ACC112 (cell line): ENCODE data around the gene AKR7A3.

Experiments used
- H2AFZ ChIP-seq: fragments of 200-600 bp; sonication (generic); one replicate; pipeline ENCODE4 v1.6.0; 2017; ENCODE audit warnings: antibody characterized with exemption, low read length; ENCODE audit not compliant: unreplicated experiment
- H3K27ac ChIP-seq: fragments of 200-600 bp; sonication (generic); 2 replicates; pipeline ENCODE4 v1.5.1; 2014; ENCODE audit warnings: low read depth, mild to moderate bottlenecking, antibody characterized with exemption, low read length, moderate library complexity
- H3K27me3 ChIP-seq: fragments of 200-600 bp; sonication (generic); 2 replicates; pipeline ENCODE4 v1.6.1; 2014; ENCODE audit warnings: mild to moderate bottlenecking, antibody characterized with exemption, low read length, moderate library complexity, mixed read lengths; ENCODE audit not compliant: insufficient read depth
- H3K36me3 ChIP-seq: fragments of 200-600 bp; sonication (generic); 2 replicates; pipeline ENCODE4 v1.6.1; 2016; ENCODE audit warnings: mild to moderate bottlenecking, antibody characterized with exemption, low read length, moderate library complexity, mixed read lengths; ENCODE audit not compliant: insufficient read depth
- H3K4me1 ChIP-seq: fragments of 200-600 bp; sonication (generic); one replicate; pipeline ENCODE4 v1.6.1; 2016; ENCODE audit warnings: low read length, mixed read lengths; ENCODE audit not compliant: insufficient read depth, unreplicated experiment, control insufficient read depth
- H3K4me3 ChIP-seq: fragments of 200-600 bp; sonication (generic); 2 replicates; pipeline ENCODE4 v1.5.1; 2014; ENCODE audit warnings: mild to moderate bottlenecking, low read depth, low read length
- H3K79me2 ChIP-seq: fragments of 200-600 bp; sonication (generic); one replicate; pipeline ENCODE4 v1.6.0; 2016; ENCODE audit warnings: low read length; ENCODE audit not compliant: control insufficient read depth, unreplicated experiment, insufficient read depth

AKR7A3 gene

DNA sequence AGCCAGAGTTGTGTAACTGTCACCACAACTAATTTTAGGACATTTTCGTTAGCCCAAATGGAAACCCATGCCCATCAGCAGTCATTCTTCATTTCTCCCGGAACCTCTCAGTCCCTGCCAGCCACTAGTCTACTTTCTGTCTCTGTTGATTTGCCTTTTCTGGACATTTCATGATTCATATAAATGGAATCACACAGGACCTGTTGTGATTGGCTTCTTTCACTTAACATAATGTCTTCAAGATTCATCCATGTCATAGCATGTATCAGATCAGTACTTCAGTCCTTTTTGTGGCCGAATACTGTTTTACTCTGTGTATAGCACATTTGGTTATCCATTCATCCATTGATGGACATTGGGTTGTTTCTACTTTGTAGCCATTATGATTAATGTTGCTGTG is 30.6 kb upstream of the AKR7A3 start:
- H2AFZ ChIP-seq, result no peak overlapping the region
- peaks cover 34% of the 10 kb centered on the region for H3K79me2 ChIP-seq
- no peak overlapping the region for H3K4me3 ChIP-seq
- peaks cover 24% of the 10 kb centered on the region; the same call in 1 of the 2 replicates for H3K36me3 ChIP-seq
- peaks cover 13% of the 10 kb centered on the region for H3K4me1 ChIP-seq
- no peaks in the 10 kb centered on the region for H3K27me3 ChIP-seq
- H3K27ac ChIP-seq, result no peak overlapping the region

DNA sequence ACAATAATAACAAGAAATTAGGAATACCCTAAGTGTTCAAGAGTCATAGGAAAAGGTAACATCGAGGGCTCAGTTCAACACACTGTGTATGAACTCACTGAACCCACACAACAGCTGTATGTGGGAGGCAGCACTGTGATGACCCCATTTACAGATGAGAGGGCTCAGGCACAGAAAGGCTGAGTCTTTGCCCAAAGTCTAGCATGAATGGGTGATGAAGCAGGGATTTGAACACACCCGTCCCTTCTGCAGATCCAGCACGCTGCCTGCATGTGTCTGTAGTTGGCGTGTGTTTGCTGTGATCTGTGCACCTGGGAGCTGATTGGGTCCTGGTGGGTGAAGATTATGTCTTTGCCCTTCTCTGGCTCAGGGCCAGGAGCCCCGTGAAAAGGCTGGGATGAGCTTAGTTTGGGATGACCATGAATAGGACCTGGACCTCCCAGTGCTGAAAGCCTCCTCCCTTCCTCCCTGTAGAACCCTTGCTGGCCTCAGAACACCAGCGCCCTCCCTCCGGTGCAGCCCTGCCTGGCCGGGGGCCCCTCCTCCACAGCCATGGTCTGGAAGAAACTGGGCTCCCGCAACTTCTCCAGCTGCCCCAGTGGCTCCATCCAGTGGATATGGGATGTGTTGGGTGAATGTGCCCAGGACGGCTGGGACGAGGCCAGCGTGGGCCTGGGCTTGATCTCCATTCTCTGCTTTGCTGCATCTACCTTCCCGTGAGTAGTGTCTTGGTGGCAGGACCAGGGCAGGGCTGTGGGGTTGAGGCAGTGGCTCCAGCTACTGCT is 28.7 kb upstream of the AKR7A3 start:
- Histone ChIP-seq H3K36me3 (peaks cover 16% of the 10 kb centered on the region; the same call in 1 of the 2 replicates), H3K27me3 (no peaks in the 10 kb centered on the region), H3K27ac (no peak overlapping the region), H2AFZ (no peak overlapping the region), H3K4me1 (peaks cover 21% of the 10 kb centered on the region), H3K4me3 (no peak overlapping the region), H3K79me2 (peaks cover 52% of the 10 kb centered on the region)

DNA sequence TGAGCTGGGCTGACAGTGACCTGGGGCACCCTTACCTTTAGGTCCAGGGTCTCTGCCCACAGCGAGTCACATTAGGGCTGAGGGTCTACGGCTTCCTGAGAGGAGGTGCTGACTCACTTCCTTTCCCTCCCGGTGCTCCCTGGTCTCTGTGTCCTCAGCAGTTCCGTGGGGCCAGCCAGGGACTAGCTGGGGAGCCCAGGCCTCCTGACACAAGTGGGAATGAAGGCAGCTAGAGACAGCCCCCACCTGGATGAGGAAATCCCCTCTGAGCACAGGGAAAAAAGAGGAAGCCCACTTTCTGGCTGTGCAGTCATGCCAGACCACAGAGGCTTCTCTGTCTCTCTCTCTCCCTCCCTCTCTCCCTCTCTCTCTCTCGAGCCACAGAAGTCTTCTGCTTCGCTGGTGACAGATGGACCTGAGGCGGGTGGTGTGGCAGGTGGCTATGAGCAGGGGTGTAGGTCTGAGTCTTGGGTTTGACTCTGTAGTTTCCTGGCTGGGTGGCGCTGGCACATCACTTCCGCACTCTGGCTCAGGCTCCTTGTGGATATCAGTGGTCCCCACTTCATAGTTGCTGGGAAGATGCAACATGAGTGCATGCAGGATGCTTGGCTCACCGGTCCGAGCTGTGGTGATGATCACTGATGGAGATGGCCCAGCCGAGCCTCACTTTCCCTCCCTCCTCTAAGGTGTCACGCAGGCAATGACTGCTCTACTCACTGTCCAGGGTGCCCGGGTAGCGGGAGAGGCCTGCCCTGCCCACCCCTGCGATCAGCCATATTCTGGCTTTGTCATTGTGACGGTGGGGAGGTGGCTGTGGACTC is 27.0 kb upstream of the AKR7A3 start:
- H2AFZ ChIP-seq, result no peak overlapping the region

DNA sequence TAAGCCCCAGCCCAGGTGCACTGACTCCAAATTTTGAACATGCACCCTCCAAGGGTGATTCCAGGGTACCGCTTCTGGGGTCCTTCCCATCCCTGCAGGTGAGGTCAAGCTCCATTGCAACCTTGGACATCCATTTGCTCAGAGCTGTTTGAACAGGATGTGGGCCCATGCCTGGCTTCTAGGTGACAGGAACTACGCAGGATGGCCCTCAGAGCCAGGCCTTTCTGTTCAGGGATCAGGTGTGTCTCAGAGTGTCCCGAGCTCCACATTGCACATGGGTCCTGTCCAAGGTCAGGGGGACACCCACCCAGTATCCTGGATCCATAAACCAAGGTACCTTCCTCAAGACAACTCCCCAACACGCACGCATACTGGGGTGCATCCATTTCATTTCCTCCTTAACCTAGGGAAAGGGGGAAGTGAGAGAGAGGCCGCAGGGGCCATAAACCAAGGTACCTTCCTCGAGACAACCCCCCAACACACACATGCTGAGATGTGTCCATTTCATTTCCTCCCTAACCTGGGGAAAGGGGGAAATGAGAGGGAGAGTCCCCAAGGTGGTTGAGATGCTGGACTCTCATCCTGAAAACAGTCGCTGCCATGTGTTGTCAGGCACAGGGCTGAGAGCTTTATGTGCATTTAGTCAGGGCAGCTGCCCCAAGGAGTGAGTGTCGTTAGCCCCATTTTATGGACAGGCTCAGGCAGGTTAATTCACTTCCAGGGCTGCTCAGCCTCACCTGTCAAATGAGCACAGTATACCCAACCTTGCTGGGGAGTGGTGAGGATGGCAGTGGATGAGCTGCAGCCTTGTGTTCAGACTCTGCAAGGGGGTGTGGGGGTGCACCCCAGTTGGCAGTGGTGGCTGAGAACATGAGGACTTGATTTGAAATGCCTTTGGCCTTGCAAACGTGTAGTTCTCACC is 25.7 kb upstream of the AKR7A3 start:
- H3K27ac ChIP-seq, result no peak overlapping the region
- H3K4me3 ChIP-seq, result no peak overlapping the region

More for the DNA sequence above, 27.0 kb upstream of the AKR7A3 start:
- Histone ChIP-seq H3K27me3 (no peaks in the 10 kb centered on the region), H3K4me3 (no peak overlapping the region), H3K4me1 (peaks cover 26% of the 10 kb centered on the region), H3K36me3 (peaks cover 16% of the 10 kb centered on the region; the same call in 1 of the 2 replicates), H3K27ac (peak overlapping the region; percentile 27; the same call in 1 of the 2 replicates), H3K79me2 (peaks cover 59% of the 10 kb centered on the region)

DNA sequence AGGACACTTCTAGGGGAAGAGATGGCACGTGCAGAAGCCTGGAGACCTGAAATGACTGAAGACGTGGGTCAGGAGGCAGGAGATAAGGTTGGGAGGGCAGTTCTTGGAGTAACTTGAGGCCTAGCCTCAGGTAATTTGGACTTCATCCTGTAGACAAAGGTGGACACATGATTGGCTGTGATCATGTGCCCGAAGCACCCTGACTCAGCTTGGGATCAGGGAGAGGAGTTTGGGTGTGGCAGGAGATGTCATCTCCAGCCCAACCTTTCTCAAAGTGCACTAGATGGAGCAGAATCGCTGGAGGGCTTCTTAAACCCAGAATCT is 25.0 kb upstream of the AKR7A3 start:
- no peak overlapping the region for H2AFZ ChIP-seq
- H3K27me3 ChIP-seq, result no peaks in the 10 kb centered on the region
- no peak overlapping the region for H3K27ac ChIP-seq
- H3K79me2 ChIP-seq, result peaks cover 65% of the 10 kb centered on the region
- peak overlapping the region; percentile 98 for H3K4me3 ChIP-seq
- H3K4me1 ChIP-seq, result peaks cover 43% of the 10 kb centered on the region
- peaks cover 15% of the 10 kb centered on the region for H3K36me3 ChIP-seq

More for the DNA sequence above, 25.7 kb upstream of the AKR7A3 start:
- Histone ChIP-seq H3K36me3 (peaks cover 14% of the 10 kb centered on the region; the same call in 1 of the 2 replicates), H2AFZ (no peak overlapping the region), H3K27me3 (no peaks in the 10 kb centered on the region), H3K79me2 (peaks cover 64% of the 10 kb centered on the region), H3K4me1 (peaks cover 38% of the 10 kb centered on the region)

DNA sequence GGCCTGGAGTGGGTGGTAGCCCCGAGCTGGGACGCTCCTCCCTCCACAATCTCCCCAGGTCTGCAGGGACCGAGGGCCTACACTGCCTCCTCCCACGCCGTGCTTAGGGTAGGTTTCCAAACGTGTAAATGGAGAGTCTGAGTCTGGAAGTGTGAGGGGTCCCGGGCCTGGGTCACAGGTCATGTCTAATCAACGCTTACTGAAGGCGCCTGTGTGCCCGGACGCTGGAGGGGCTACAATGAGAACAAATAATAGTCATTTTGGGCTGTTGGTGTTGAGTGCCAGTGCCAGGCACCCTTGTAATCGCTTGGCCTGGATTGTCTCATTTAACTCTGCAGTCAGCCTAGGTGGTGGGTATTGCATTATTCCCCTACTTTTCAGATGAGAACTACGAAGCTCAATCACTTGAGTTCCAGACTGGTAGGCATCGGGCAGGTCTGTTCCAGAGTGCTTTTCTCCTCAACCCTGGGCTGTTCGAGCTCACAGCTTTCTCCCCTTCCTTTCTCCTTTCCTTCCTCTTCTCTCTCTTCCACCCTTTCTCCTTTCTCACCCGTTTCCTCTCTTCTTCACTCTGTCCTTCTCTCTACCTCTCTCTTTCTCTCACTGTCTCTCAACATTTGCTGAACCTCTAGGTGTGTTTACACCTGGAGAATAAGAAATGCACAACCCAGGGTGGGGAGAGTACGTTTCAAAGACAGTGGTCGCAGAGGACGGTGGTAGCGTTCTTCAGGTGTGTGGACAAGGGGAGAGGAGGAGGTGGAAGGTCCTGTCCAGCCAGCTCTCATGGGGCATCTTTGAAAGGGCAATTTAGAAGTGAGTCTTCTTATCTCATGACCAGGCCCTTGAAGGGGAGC is 24.4 kb upstream of the AKR7A3 start:
- Histone ChIP-seq H3K27ac (peak overlapping the region; percentile 76), H2AFZ (no peak overlapping the region), H3K27me3 (no peaks in the 10 kb centered on the region), H3K36me3 (peaks cover 14% of the 10 kb centered on the region), H3K79me2 (peaks cover 67% of the 10 kb centered on the region), H3K4me3 (peak overlapping the region; percentile 98), H3K4me1 (peaks cover 43% of the 10 kb centered on the region)

DNA sequence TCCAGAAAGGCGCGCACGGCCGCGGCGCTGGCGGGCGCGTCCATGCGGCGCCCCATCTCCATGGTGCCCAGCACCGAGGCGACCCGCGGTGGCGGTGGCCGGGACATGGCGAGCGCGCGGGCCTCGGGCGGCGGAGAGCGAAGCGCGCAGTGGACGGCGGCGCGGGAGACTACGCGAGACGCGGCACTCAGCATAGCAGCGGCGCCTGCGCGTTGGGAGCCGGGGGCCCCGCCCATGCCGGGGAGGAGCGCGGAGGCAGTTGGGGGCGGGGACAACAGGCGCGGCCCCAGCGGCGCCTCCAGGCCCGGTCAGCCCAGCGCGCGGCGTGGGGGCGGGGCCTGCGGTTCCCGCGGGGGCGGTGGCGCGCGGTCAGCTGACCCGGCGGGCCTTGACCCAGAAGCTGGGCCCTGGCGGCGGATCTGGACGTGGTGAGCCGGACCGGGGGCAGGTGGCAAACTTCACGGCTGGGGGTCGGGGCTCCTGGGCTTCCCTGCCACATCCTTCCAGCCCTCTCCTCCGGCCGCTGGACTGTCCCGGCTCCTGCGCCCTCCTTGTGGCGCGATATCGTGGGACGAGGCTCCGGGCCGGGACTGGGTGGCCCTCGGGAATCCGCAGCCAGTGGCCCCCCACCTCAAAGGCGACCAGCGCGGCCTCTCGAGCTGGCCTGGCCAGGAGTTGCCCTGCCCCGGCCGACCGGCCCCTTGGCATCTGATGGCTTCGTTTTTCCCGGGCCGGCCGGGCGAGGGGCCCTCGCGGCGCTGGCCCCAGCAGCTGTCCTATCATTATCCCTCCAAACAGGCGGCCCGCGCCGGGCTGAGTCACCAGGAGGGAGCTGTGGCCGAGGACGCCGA is 23.6 kb upstream of the AKR7A3 start, which contains the start of the genes AKR7A2 and SLC66A1:
TSS of gene AKR7A2 (minus strand) at position 214 of the 851 bp plus-strand sequence. CDS start at position 194, 20 bp downstream.
TSS of gene SLC66A1 (plus strand) at position 396 of the 851 bp plus-strand sequence. CDS start 5,352 bp downstream, outside the sequence.
- peaks cover 60% of the 10 kb centered on the region for H3K79me2 ChIP-seq
- peaks cover 43% of the 10 kb centered on the region for H3K4me1 ChIP-seq
- peaks cover 9% of the 10 kb centered on the region for H3K36me3 ChIP-seq
- peak within 1 kb of the TSS; percentile 76 for H3K27ac ChIP-seq
- H2AFZ ChIP-seq, result peak within 1 kb of the TSS; percentile 81
- H3K4me3 ChIP-seq, result peak within 1 kb of the TSS; percentile 98
- H3K27me3 ChIP-seq, result no peaks in the 10 kb centered on the region

DNA sequence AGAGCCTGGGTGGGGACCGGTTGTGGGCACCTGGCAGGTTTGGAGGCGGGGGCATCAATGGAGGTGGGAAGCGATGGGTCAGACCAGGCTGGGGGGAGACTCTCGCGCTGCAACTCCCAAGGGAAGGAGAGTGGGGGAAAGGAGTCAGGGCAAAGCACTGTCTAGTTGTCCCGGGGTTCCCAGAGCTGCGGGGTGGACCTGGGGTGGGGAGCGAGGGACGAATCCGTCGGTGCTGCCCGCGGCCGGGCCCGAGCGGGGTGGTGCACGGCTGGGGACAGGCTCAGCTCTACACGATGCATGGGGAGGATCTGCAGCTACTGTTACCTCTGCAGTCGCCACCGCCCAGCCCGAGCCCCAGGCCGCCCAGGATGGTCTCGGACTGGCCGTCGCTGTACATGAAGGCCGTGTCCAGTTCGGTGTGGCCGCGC is 22.9 kb upstream of the AKR7A3 start:
- Histone ChIP-seq H3K36me3 (peaks cover 6% of the 10 kb centered on the region), H3K27me3 (no peaks in the 10 kb centered on the region), H3K4me1 (peaks cover 43% of the 10 kb centered on the region), H2AFZ (peak overlapping the region; percentile 81), H3K79me2 (peaks cover 57% of the 10 kb centered on the region), H3K27ac (peak overlapping the region; percentile 42; the same call in 1 of the 2 replicates), H3K4me3 (peak overlapping the region; percentile 98)
